Measurements from ENCODE around the gene MRPS33.

DNA sequence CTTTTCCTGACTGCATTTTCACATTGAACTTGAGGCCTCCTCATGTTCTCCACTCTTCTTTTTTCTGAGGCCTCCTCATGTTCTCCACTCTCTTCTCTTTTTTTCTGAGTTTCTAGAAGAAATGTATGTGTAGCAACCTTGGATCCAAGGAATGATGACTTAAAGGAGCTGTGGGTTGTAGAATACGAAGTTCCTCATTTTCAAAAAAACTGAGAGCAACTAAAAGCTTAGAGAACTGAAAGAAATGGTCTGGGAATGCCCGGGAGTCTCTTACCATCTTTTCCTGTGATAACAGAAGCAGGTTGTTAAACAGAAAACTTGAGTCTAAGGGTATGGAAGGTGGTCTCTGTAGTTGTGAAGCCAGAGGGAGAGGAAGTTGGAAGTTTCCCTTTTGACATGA is 32.8 kb downstream of the MRPS33 start:
- no peak for TF ChIP-seq POLR2A (IDR thresholded peaks at IDR 0.05; ENCODE audit: low read length)
- no peak for TF ChIP-seq GATA1 (IDR thresholded peaks at IDR 0.05; ENCODE audit: low read depth, low read length)
